ENCODE data around the gene COL27A1. TPM values are rescaled to one million over a fixed set of nuclear protein-coding genes. Genes with fewer than 3 reads are reported as not detected.

The COL27A1 gene
- total and polyA plus RNA-seq, 2 experiments from 2014 or later, result 10.5 to 18.0 TPM

DNA sequence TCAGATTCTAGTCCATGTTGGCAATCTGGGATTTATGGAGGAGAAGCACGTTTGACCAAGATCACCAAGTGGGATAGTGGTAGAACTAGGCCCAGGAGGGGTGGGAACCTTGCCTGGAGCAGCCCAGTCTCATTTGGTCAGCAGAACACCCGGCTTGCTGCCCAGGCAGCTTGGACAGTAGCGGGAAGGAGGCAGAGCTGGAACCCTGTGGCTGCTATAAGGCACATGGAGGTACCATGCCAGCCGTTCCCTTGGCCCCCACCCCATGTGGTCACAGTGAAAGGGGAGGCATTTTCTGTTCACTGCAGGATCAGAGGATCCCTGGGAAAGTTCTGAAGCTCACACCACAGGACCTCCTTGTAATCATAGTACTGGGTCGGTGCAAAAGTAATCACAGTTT is 92.2 kb downstream of the COL27A1 start (continued):
- TF ChIP-seq CTCF (conservative IDR thresholded peaks at IDR 0.05; ENCODE audit: low read depth in 2 of 2) (no peak), STAT1 (IDR thresholded peaks at IDR 0.05; ENCODE audit: unreplicated experiment) (no peak), EZH2phosphoT487 (IDR thresholded peaks at IDR 0.05; ENCODE audit: unreplicated experiment) (no peak)

DNA sequence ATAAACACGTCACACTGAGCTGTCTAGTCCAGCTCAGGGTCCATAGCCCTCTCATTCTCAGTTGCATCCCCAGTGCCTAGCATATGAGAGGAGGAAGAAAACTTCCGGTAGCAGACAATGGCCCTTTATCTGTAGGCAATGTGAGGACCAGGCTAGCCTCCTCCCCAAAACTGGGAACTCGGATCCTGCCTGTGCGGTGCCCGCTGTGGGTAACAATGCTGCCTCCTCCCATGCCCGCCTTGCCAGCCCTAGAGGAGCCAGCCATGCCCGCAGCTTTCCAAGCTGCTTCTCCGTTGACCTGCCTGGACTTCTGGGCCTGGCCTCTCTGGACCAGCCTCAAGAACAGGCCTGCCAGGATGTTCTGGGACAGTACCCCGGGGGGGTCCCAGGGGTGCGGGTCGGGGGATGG is 93.0 kb downstream of the COL27A1 start:
- H3K4me3 Mint-ChIP-seq, result no peak overlapping the region
- H3K36me3 Mint-ChIP-seq (ENCODE audit: low read depth), result no peaks in the 10 kb centered on the region; the same call in 2 of the 3 replicates
- ATAC-seq (no peak), DNase-seq (ENCODE audit: low spot score) (no peak)
- no peaks in the 10 kb centered on the region for H3K79me2 ChIP-seq (replicated peaks; ENCODE audit: insufficient read depth)
- H3K4me2 ChIP-seq, result no peak overlapping the region
- no peak overlapping the region for H3K27ac ChIP-seq (ENCODE audit: low read depth)
- H2AFZ ChIP-seq, result no peak overlapping the region
- no peaks in the 10 kb centered on the region for H3K9me3 Mint-ChIP-seq
- H3K4me1 Mint-ChIP-seq, result peaks cover 13% of the 10 kb centered on the region
- no peaks in the 10 kb centered on the region for H3F3A ChIP-seq (replicated peaks; ENCODE audit: low read depth)
- no peaks in the 10 kb centered on the region; the same call in 1 of the 2 replicates for H4K20me1 ChIP-seq (replicated peaks; ENCODE audit: insufficient read depth)
- peaks cover 16% of the 10 kb centered on the region for H3K27me3 Mint-ChIP-seq (ENCODE audit: insufficient read depth, low read depth, poor library complexity)
- H3K9me2 ChIP-seq (ENCODE audit: insufficient read depth), result no peaks in the 10 kb centered on the region
- no peaks in the 10 kb centered on the region for H3K36me3 ChIP-seq (ENCODE audit: insufficient read depth)
- no peaks in the 10 kb centered on the region for H3K27me3 ChIP-seq (ENCODE audit: insufficient read depth)
- H3K4me1 ChIP-seq (ENCODE audit: insufficient read depth), result no peaks in the 10 kb centered on the region
- H3K27ac Mint-ChIP-seq, result no peak overlapping the region
- H3K4me3 ChIP-seq, result no peak overlapping the region
- TF ChIP-seq, protein P1, sequence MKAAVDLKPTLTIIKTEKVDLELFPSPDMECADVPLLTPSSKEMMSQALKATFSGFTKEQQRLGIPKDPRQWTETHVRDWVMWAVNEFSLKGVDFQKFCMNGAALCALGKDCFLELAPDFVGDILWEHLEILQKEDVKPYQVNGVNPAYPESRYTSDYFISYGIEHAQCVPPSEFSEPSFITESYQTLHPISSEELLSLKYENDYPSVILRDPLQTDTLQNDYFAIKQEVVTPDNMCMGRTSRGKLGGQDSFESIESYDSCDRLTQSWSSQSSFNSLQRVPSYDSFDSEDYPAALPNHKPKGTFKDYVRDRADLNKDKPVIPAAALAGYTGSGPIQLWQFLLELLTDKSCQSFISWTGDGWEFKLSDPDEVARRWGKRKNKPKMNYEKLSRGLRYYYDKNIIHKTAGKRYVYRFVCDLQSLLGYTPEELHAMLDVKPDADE (IDR thresholded peaks at IDR 0.05), result no peak
- TF ChIP-seq STAT1 (IDR thresholded peaks at IDR 0.05; ENCODE audit: unreplicated experiment) (no peak), NANOG (IDR thresholded peaks at IDR 0.05; ENCODE audit: borderline replicate concordance) (no peak), EZH2 (IDR thresholded peaks at IDR 0.05; ENCODE audit: low read depth, unreplicated experiment) (no peak), CTCF (conservative IDR thresholded peaks at IDR 0.05; ENCODE audit: low read depth in 2 of 2) (no peak), ZNF462 (CRISPR knock-in tag; IDR thresholded peaks at IDR 0.05) (no peak), ZNF114 (CRISPR knock-in tag; IDR thresholded peaks at IDR 0.05) (no peak), ZNF331 (CRISPR knock-in tag; IDR thresholded peaks at IDR 0.05; ENCODE audit: low read depth) (no peak)
- TF ChIP-seq, protein P2, sequence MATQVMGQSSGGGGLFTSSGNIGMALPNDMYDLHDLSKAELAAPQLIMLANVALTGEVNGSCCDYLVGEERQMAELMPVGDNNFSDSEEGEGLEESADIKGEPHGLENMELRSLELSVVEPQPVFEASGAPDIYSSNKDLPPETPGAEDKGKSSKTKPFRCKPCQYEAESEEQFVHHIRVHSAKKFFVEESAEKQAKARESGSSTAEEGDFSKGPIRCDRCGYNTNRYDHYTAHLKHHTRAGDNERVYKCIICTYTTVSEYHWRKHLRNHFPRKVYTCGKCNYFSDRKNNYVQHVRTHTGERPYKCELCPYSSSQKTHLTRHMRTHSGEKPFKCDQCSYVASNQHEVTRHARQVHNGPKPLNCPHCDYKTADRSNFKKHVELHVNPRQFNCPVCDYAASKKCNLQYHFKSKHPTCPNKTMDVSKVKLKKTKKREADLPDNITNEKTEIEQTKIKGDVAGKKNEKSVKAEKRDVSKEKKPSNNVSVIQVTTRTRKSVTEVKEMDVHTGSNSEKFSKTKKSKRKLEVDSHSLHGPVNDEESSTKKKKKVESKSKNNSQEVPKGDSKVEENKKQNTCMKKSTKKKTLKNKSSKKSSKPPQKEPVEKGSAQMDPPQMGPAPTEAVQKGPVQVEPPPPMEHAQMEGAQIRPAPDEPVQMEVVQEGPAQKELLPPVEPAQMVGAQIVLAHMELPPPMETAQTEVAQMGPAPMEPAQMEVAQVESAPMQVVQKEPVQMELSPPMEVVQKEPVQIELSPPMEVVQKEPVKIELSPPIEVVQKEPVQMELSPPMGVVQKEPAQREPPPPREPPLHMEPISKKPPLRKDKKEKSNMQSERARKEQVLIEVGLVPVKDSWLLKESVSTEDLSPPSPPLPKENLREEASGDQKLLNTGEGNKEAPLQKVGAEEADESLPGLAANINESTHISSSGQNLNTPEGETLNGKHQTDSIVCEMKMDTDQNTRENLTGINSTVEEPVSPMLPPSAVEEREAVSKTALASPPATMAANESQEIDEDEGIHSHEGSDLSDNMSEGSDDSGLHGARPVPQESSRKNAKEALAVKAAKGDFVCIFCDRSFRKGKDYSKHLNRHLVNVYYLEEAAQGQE (IDR thresholded peaks at IDR 0.05; ENCODE audit: unreplicated experiment), result no peak

All from GM23338 (cell line).